ENCODE results near the gene FHOD3. TPM values are rescaled to one million over a fixed set of nuclear protein-coding genes. Genes with fewer than 3 reads are reported as not detected.

FHOD3 gene
- total RNA-seq, 4 donors from 2014 or later: 24.1 to 51.4 (median 33.8) TPM

- no peak overlapping the region for H3K4me3 ChIP-seq
- 85% methylated on average over 5 of the region's 5 CpGs for WGBS
- intact Hi-C loops (cut with DNase I): no loop called here
- TF ChIP-seq CTCF (IDR thresholded peaks at IDR 0.05): no peak
- no peak for TF ChIP-seq EP300 (IDR thresholded peaks at IDR 0.05)
- no peak for TF ChIP-seq POLR2AphosphoS5 (IDR thresholded peaks at IDR 0.05)
- no peak for TF ChIP-seq POLR2A (IDR thresholded peaks at IDR 0.05; ENCODE audit: low read depth)
- no peaks in the 10 kb centered on the region for H3K9me3 ChIP-seq
- no peak overlapping the region for H3K27ac ChIP-seq (replicated peaks in 1 of 4)
- H3K36me3 ChIP-seq: no peaks in the 10 kb centered on the region
- H3K27me3 ChIP-seq: peaks cover 0 to 10% (median 5%) of the 10 kb centered on the region in 4 donors
- DNase-seq (ENCODE audit: extremely low spot score): peak; percentile 64
- H3K4me1 ChIP-seq: peaks cover 6 to 23% (median 15%) of the 10 kb centered on the region in 4 donors
Measured at GRCh38 chr18:36301884-36302283, 4.4 kb downstream of the FHOD3 start.

- Histone ChIP-seq H3K4me1 (peaks cover 4 to 18% (median 11%) of the 10 kb centered on the region in 4 donors), H3K36me3 (no peaks in the 10 kb centered on the region), H3K9me3 (no peaks in the 10 kb centered on the region), H3K27me3 (peaks cover 0 to 10% (median 4%) of the 10 kb centered on the region in 4 donors), H3K4me3 (no peak overlapping the region), H3K27ac (replicated peaks in 1 of 4) (no peak overlapping the region)
- no CpG with 5 or more reads among the region's 2 CpGs for WGBS
- intact Hi-C loops (cut with DNase I): no loop called here
- DNase-seq (ENCODE audit: extremely low spot score): no peak
- TF ChIP-seq POLR2AphosphoS5 (IDR thresholded peaks at IDR 0.05): no peak
- TF ChIP-seq POLR2A (IDR thresholded peaks at IDR 0.05; ENCODE audit: low read depth): no peak
- TF ChIP-seq CTCF (IDR thresholded peaks at IDR 0.05): no peak
Measured at GRCh38 chr18:36302676-36303075, 5.2 kb downstream of the FHOD3 start.

GRCh38 chr18:36303211-36303844 lies 5.8 kb downstream of the FHOD3 start:
- WGBS: 72% methylated on average over 6 of the region's 6 CpGs
- Histone ChIP-seq H3K36me3 (no peaks in the 10 kb centered on the region), H3K27me3 (peaks cover 0 to 4% (median 1%) of the 10 kb centered on the region in 4 donors), H3K4me3 (no peak overlapping the region), H3K27ac (replicated peaks in 1 of 4) (no peak overlapping the region), H3K4me1 (peaks cover 0 to 11% (median 4%) of the 10 kb centered on the region in 4 donors), H3K9me3 (no peaks in the 10 kb centered on the region)
- intact Hi-C loops (cut with DNase I): no loop called here
- DNase-seq (ENCODE audit: extremely low spot score): peak; percentile 68
- TF ChIP-seq EP300 (IDR thresholded peaks at IDR 0.05) (no peak), POLR2A (IDR thresholded peaks at IDR 0.05; ENCODE audit: low read depth) (no peak), POLR2AphosphoS5 (IDR thresholded peaks at IDR 0.05) (no peak), CTCF (IDR thresholded peaks at IDR 0.05) (no peak)

GRCh38 chr18:36304723-36305122 lies 7.2 kb downstream of the FHOD3 start:
- H3K27ac ChIP-seq (replicated peaks in 1 of 4): no peak overlapping the region
- no peak for DNase-seq (ENCODE audit: extremely low spot score)
- no peak overlapping the region for H3K4me3 ChIP-seq
- 99% methylated on average over 3 of the region's 3 CpGs for WGBS
- no peaks in the 10 kb centered on the region for H3K9me3 ChIP-seq
- no peaks in the 10 kb centered on the region for H3K36me3 ChIP-seq
- intact Hi-C loops (cut with DNase I): no loop called here
- no peaks in the 10 kb centered on the region for H3K27me3 ChIP-seq
- peaks cover 0 to 7% (median 1%) of the 10 kb centered on the region in 4 donors for H3K4me1 ChIP-seq
- TF ChIP-seq CTCF (IDR thresholded peaks at IDR 0.05) (no peak), EP300 (IDR thresholded peaks at IDR 0.05) (no peak), POLR2A (IDR thresholded peaks at IDR 0.05; ENCODE audit: low read depth) (no peak), POLR2AphosphoS5 (IDR thresholded peaks at IDR 0.05) (no peak)

GRCh38 chr18:36305375-36305774 lies 7.9 kb downstream of the FHOD3 start:
- intact Hi-C loops (cut with DNase I): no loop called here
- peak; percentile 47 for DNase-seq (ENCODE audit: extremely low spot score)
- Histone ChIP-seq H3K27me3 (no peaks in the 10 kb centered on the region), H3K36me3 (no peaks in the 10 kb centered on the region), H3K4me3 (no peak overlapping the region), H3K9me3 (no peaks in the 10 kb centered on the region), H3K27ac (replicated peaks in 1 of 4) (no peak overlapping the region), H3K4me1 (peaks cover 0 to 8% (median 4%) of the 10 kb centered on the region in 4 donors)
- no peak for TF ChIP-seq EP300 (IDR thresholded peaks at IDR 0.05)
- TF ChIP-seq POLR2A (IDR thresholded peaks at IDR 0.05; ENCODE audit: low read depth): no peak
- WGBS: 52% methylated on average over 2 of the region's 2 CpGs

All from esophagus muscularis mucosa (tissue), 4 donors.